ENCODE results near the gene SNORC. TPM values are rescaled to one million over a fixed set of nuclear protein-coding genes. Genes with fewer than 3 reads are reported as not detected.

SNORC gene
- total RNA-seq, 6 experiments from 2014 or later: 2.0 to 14.5 (median 9.1) TPM

- H3K27me3 ChIP-seq: no peaks in the 10 kb centered on the region
- WGBS (ENCODE audit: insufficient coverage, low coverage, low lambda C conversion rate, missing lambda C conversion rate): 75% methylated on average over 8 of the region's 16 CpGs
- no peaks in the 10 kb centered on the region for H3K9me3 ChIP-seq
Measured at GRCh38 chr2:232874677-232875223, 4.7 kb downstream of the SNORC start.

DNA sequence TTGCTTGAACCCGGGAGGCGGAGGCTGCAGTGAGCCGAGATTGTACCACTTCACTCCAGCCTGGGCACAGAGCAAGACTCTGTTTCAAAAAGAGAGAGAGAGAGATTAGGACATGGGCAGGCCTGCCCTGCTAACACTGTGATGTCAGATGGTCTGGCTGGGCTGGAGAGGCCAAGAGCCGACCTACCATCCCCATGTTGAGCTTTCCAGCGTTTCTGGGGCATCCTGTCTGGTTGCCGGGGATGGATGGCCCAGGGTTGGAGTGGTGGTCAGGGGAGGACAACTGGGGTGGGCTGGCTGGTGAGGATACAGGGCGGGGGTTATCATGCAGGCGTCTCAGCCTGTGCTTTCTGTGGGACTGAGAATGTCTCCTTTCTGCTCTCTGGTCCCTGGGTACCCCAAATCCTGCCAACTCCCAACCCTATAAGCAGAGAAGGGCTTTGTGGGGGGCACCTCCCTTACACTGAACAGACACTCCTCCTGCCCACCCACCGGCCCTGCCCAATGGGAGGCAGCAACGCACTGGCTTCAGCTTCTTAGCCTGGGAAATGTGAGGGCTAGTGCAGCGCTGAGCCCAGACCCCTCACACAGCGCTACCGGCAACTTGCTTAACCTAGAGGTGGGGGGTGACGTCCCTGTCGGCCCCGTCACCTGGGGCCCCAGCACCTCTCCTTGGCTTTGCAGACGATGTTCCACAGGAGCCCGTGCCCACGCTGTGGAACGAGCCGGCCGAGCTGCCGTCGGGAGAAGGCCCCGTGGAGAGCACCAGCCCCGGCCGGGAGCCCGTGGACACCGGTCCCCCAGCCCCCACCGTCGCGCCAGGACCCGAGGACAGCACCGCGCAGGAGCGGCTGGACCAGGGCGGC is 5.4 kb downstream of the SNORC start:
- DNase-seq (peak in 1 of 3 donors; percentile 53), ATAC-seq (peak; percentile 12 to 36 (median 21))
- peak overlapping the region; percentile 60 to 89 (median 80) for H3K27ac ChIP-seq
- H3K4me3 ChIP-seq: peak overlapping the region; percentile 49 to 72 (median 62)
- H3K27me3 ChIP-seq: no peaks in the 10 kb centered on the region
- no peaks in the 10 kb centered on the region for H3K9me3 ChIP-seq
- 23% methylated on average over 14 of the region's 37 CpGs for WGBS (ENCODE audit: insufficient coverage, low coverage, low lambda C conversion rate, missing lambda C conversion rate)
- TF ChIP-seq, protein P1, sequence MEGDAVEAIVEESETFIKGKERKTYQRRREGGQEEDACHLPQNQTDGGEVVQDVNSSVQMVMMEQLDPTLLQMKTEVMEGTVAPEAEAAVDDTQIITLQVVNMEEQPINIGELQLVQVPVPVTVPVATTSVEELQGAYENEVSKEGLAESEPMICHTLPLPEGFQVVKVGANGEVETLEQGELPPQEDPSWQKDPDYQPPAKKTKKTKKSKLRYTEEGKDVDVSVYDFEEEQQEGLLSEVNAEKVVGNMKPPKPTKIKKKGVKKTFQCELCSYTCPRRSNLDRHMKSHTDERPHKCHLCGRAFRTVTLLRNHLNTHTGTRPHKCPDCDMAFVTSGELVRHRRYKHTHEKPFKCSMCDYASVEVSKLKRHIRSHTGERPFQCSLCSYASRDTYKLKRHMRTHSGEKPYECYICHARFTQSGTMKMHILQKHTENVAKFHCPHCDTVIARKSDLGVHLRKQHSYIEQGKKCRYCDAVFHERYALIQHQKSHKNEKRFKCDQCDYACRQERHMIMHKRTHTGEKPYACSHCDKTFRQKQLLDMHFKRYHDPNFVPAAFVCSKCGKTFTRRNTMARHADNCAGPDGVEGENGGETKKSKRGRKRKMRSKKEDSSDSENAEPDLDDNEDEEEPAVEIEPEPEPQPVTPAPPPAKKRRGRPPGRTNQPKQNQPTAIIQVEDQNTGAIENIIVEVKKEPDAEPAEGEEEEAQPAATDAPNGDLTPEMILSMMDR (IDR thresholded peaks at IDR 0.05): no peak
- no peak for TF ChIP-seq POLR2A (IDR thresholded peaks at IDR 0.05)
- peaks cover 0 to 28% (median 7%) of the 10 kb centered on the region in 4 donors for H3K4me1 ChIP-seq
- intact Hi-C loops (cut with DNase I): no loop called here
- H3K36me3 ChIP-seq: no peaks in the 10 kb centered on the region

More at GRCh38 chr2:232874677-232875223, 4.7 kb downstream of the SNORC start:
- intact Hi-C loops (cut with DNase I): no loop called here
- TF ChIP-seq POLR2A (IDR thresholded peaks at IDR 0.05): no peak
- TF ChIP-seq, protein P1 (IDR thresholded peaks at IDR 0.05): no peak
- Histone ChIP-seq H3K4me3 (no peak overlapping the region), H3K36me3 (no peaks in the 10 kb centered on the region), H3K4me1 (peaks cover 0 to 28% (median 7%) of the 10 kb centered on the region in 4 donors), H3K27ac (peak overlapping the region; percentile 24 to 89 (median 38))
- no peak for ATAC-seq
- peak in 1 of 3 donors; percentile 45 for DNase-seq

GRCh38 chr2:232876161-232876977 is 6.3 kb downstream of the SNORC start:
- Histone ChIP-seq H3K27me3 (no peaks in the 10 kb centered on the region), H3K9me3 (no peaks in the 10 kb centered on the region), H3K4me3 (peak overlapping the region; percentile 49 to 72 (median 62)), H3K4me1 (peaks cover 0 to 28% (median 7%) of the 10 kb centered on the region in 4 donors), H3K36me3 (no peaks in the 10 kb centered on the region), H3K27ac (peak overlapping the region; percentile 60 to 89 (median 80))
- ATAC-seq: peak; percentile 47 to 78 (median 68)
- peak; percentile 43 for TF ChIP-seq POLR2A (IDR thresholded peaks at IDR 0.05)
- TF ChIP-seq, protein P1 (IDR thresholded peaks at IDR 0.05): peak in 3 of 4 donors; percentile 7 to 21 (median 12)
- peak; percentile 69 to 82 (median 78) for DNase-seq
- 0% methylated on average over 13 of the region's 119 CpGs for WGBS (ENCODE audit: insufficient coverage, low coverage, low lambda C conversion rate, missing lambda C conversion rate)
- intact Hi-C loops (cut with DNase I): no loop called here

- Histone ChIP-seq H3K4me3 (peak overlapping the region; percentile 49 to 72 (median 62)), H3K36me3 (no peaks in the 10 kb centered on the region), H3K9me3 (no peaks in the 10 kb centered on the region), H3K4me1 (peaks cover 0 to 28% (median 7%) of the 10 kb centered on the region in 4 donors), H3K27me3 (no peaks in the 10 kb centered on the region), H3K27ac (peak overlapping the region; percentile 60 to 89 (median 80))
- intact Hi-C loops (cut with DNase I): no loop called here
- TF ChIP-seq, protein P1 (IDR thresholded peaks at IDR 0.05): no peak
- TF ChIP-seq POLR2A (IDR thresholded peaks at IDR 0.05): no peak
- ATAC-seq (peak in 3 of 4 donors; percentile 1 to 9 (median 8)), DNase-seq (peak in 1 of 3 donors; percentile 59)
- 44% methylated on average over 7 of the region's 21 CpGs for WGBS (ENCODE audit: insufficient coverage, low coverage, low lambda C conversion rate, missing lambda C conversion rate)
Measured at GRCh38 chr2:232876978-232877441, 6.9 kb downstream of the SNORC start.

Data from right lobe of liver (tissue), 6 donors.